NCI-H2171 (cell line): ENCODE measurements around the gene TFCP2L1.

ENCODE experiments used
- DNase-seq: peaks from one replicate; lab custom pipeline; 2025; lab: John Stamatoyannopoulos, UW

The TFCP2L1 gene

GRCh38 chr2:121266543-121267106, 18.4 kb downstream of the TFCP2L1 start:
- DNase-seq = no peak

GRCh38 chr2:121263996-121264715, 20.8 kb downstream of the TFCP2L1 start:
- DNase-seq = no peak

- peak; percentile 40 for DNase-seq
Observed at GRCh38 chr2:121260370-121261154, 24.4 kb downstream of the TFCP2L1 start.

GRCh38 chr2:121258051-121258450, 27.0 kb downstream of the TFCP2L1 start:
- DNase-seq = no peak

GRCh38 chr2:121257480-121257840, 27.5 kb downstream of the TFCP2L1 start:
- DNase-seq = no peak

GRCh38 chr2:121256720-121257479, 28.1 kb downstream of the TFCP2L1 start:
- DNase-seq = no peak

GRCh38 chr2:121255358-121255757, 29.6 kb downstream of the TFCP2L1 start:
- DNase-seq = peak; percentile 73

- DNase-seq = peak; percentile 63
Observed at GRCh38 chr2:121254748-121255147, 30.3 kb downstream of the TFCP2L1 start.

GRCh38 chr2:121253674-121254240, 31.2 kb downstream of the TFCP2L1 start:
- no peak for DNase-seq

- no peak for DNase-seq
Observed at GRCh38 chr2:121253021-121253673, 31.9 kb downstream of the TFCP2L1 start.

- no peak for DNase-seq
Observed at GRCh38 chr2:121251497-121251896, 33.5 kb downstream of the TFCP2L1 start.

GRCh38 chr2:121248766-121249343, 36.1 kb downstream of the TFCP2L1 start:
- DNase-seq = no peak

- DNase-seq = no peak
Observed at GRCh38 chr2:121247971-121248370, 37.0 kb downstream of the TFCP2L1 start.

GRCh38 chr2:121247534-121247933, 37.5 kb downstream of the TFCP2L1 start:
- DNase-seq = no peak

- DNase-seq = no peak
Observed at GRCh38 chr2:121246704-121247255, 38.2 kb downstream of the TFCP2L1 start.

GRCh38 chr2:121245913-121246312, 39.1 kb downstream of the TFCP2L1 start:
- no peak for DNase-seq

- DNase-seq = no peak
Observed at GRCh38 chr2:121245120-121245820, 39.7 kb downstream of the TFCP2L1 start.

- DNase-seq = no peak
Observed at GRCh38 chr2:121244616-121245015, 40.4 kb downstream of the TFCP2L1 start.

- no peak for DNase-seq
Observed at GRCh38 chr2:121243821-121244460, 41.1 kb downstream of the TFCP2L1 start.

GRCh38 chr2:121242976-121243375, 42.0 kb downstream of the TFCP2L1 start:
- no peak for DNase-seq
